GM19099 (cell line): ENCODE data around the gene ARHGAP8.

ENCODE experiments used
- POLR2A ChIP-seq: IDR thresholded peaks from 3 replicates; pipeline ENCODE4 v1.6.1; 2011; ENCODE audit warnings: low read depth; ENCODE audit not compliant: insufficient read length; ENCODE audit errors: extremely low read depth

Gene ARHGAP8

GRCh38 chr22:44752285-44753188 is at the start of gene ARHGAP8:
Gene ARHGAP8 (plus strand): TSS chr22:44752575. CDS start chr22:44786528, 33,953 bp downstream.
- no peak for TF ChIP-seq POLR2A

- TF ChIP-seq POLR2A = no peak
Measured at GRCh38 chr22:44703255-44703870, 49.0 kb upstream of the ARHGAP8 start.

GRCh38 chr22:44704159-44705021 is 48.0 kb upstream of the ARHGAP8 start:
- TF ChIP-seq POLR2A = no peak

- no peak for TF ChIP-seq POLR2A
Measured at GRCh38 chr22:44705022-44705297, 47.4 kb upstream of the ARHGAP8 start.

- no peak for TF ChIP-seq POLR2A
Measured at GRCh38 chr22:44706488-44706887, 45.9 kb upstream of the ARHGAP8 start.

GRCh38 chr22:44707178-44707577 is 45.2 kb upstream of the ARHGAP8 start:
- no peak for TF ChIP-seq POLR2A

- TF ChIP-seq POLR2A = no peak
Measured at GRCh38 chr22:44707752-44708151, 44.6 kb upstream of the ARHGAP8 start.

- no peak for TF ChIP-seq POLR2A
Measured at GRCh38 chr22:44709881-44710392, 42.4 kb upstream of the ARHGAP8 start.

GRCh38 chr22:44710474-44711240 is 41.7 kb upstream of the ARHGAP8 start:
- no peak for TF ChIP-seq POLR2A

GRCh38 chr22:44711241-44711560 is 41.2 kb upstream of the ARHGAP8 start:
- no peak for TF ChIP-seq POLR2A

- TF ChIP-seq POLR2A = no peak
Measured at GRCh38 chr22:44711690-44712555, 40.5 kb upstream of the ARHGAP8 start.

GRCh38 chr22:44712962-44713361 is 39.4 kb upstream of the ARHGAP8 start:
- TF ChIP-seq POLR2A = no peak

GRCh38 chr22:44714703-44715350 is 37.5 kb upstream of the ARHGAP8 start:
- TF ChIP-seq POLR2A = no peak
